ENCODE data around the gene CD72.
"Not testable (repeated sequence)": the region's sequence is repeated elsewhere in the genome, so short reads cannot be mapped to it uniquely, and the experiment has no call there.

Gene CD72

GRCh38 chr9:35649431-35650340 is 31.5 kb upstream of the CD72 start:
- peak; percentile 81 for DNase-seq

DNA sequence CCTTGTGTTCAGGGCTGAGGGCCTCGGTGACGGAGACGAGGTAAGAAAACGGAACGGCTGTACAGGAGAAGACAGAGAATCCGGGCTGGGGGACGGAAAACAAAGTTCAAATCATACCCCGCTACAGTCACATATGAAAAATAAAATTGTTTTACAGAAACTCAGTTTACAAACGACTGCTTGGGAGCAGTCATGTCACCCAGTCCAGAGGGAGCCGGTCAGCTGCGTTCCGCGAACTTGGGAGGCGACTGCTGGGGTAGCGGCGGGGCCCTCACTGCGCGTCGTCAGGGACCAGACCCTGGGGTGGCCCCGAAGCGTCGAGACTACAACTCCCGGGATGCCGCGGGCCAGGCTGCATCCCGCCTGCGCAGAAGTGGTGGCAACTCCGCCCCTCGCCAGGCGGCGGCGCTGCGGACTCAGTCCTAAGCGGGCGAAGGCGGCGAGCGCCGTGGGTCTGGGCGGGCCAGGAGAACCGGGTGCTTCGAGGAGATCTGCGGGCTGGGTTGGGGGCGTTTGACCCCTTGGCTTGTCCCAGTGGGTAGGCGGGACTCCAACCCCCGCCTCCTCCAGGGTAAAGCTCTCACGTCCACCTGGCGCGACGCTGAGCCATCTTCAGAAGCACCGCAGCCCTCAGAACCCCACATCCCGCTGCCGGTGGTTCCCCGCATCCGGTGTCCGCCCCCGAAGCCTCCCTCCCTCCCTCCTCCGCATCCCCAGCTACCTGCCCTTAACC is 28.5 kb upstream of the CD72 start:
- DNase-seq = peak; percentile 97

DNA sequence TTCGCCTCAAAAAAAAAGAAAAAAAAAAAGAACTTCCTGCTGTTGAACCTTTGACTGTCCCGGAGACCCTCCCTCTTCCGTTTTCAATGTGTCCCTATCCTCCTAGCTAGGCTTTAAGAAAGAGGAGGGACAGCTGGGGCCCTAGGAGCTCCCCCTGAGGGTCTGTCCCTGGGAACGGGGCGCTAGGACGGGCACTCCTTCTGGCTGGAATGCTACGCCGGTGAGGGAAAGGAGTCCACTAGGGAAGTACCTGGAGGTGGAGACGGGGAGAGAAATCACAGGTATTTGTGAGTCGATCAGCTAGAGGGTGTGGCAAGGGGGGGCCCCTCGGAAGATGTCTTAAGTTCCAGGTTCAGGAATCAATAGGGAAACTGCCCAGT is 27.9 kb upstream of the CD72 start:
- DNase-seq = no peak

GRCh38 chr9:35645736-35646135 is 27.5 kb upstream of the CD72 start:
- DNase-seq = peak; percentile 60

DNA sequence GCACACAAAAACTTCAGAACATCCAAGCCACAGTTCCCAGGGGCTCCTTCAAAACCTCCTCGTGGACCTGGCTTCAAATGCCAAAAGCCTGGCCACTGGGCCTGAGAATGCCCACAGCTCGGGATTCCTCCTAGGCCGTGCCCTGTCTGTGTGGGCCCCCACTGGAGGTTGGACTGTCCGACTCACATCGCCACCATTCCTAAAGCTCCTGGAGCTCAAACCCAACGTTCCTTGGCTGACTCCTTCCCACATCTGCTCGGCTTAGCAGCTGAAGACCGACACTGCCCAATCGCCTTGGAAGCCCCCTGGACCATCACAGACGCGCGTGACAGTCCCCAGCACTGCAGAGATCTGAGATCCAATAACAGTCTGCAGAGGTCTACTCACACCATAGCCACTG is 24.8 kb upstream of the CD72 start:
- DNase-seq = no peak

DNA sequence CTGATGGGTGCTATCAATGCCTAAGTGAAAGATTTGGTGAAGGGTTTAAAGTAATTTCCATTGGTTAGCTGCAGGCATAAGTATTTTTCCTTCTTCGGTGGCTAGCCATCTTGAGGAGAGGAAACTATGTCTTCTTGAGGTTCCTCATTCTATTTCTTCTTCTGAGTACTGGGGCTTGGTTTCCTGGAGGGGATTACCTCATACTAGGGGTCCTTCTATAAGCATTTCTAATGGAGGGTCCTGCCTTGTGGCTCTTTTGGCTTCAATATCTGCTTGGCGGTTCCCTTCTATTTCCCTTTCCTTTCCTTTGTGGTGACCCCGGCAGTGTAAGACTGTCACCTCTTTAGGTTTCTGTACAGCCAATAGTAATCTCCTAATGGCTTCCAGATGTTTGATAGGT is 23.3 kb upstream of the CD72 start:
- not testable (repeated sequence) for DNase-seq

DNA sequence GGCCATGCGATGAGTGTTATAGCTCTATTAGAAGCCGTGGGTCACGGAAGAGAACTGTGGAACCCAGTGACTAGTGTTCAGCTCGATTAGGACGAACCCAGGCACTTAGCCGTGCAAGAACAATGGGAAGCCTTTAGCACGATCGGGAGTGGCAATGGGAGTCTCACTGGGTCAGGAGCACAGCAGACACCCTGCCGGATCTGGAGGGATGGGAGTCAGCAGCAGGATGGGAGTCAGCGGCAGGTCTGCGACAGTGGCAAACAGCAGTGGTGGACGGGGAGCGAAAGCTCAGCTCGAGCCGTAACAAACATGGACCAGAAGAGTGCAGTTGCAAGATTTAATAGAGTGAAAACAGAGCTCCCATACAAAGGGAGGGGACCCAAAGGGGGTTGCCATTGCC is 22.2 kb upstream of the CD72 start:
- peak; percentile 44 for DNase-seq

DNA sequence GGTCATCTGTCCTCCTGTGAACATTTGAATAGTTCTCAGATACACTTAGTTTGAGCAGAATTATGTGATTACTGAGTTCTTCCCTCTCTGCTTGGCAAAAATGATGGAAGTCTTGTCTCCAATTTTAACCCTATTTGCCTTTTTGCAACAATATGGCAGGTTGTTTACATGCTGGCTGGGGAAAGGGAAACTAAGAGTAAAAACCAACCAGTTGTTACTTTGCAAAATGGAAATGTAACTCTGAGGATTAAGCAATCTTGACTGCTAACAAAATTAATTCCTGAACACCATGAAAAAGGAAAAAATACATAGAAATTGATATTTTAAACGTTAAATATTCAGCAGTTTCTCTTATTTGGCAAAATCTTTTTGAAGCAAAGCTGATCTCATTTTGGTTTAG is 21.4 kb upstream of the CD72 start:
- no peak for DNase-seq

- not testable (repeated sequence) for DNase-seq
These were observed 21.0 kb upstream of the CD72 start for GRCh38 chr9:35639225-35639624.

DNA sequence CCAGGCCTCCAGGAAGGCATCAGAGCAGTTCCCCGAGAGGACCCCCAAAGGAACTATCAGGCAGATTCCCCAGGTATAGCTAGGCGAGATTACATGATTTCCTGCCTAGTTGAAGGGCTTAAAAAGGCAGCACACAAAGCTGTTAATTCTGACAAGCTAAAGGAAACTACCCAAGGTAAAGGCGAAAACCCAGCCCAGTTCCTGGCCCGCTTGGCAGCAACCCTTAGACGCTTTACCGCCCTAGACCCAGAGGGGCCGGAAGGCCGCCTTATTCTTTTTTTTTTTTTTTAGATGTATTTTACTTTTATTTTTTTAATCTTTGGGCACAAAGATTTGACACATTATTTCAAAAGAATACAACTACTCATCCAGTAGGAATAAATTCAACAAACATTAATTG is 20.5 kb upstream of the CD72 start:
- DNase-seq = peak; percentile 62

- not testable (repeated sequence) for DNase-seq
These were observed 19.3 kb upstream of the CD72 start for GRCh38 chr9:35637427-35637955.

- not testable (repeated sequence) for DNase-seq
These were observed 18.6 kb upstream of the CD72 start for GRCh38 chr9:35636877-35637246.

DNA sequence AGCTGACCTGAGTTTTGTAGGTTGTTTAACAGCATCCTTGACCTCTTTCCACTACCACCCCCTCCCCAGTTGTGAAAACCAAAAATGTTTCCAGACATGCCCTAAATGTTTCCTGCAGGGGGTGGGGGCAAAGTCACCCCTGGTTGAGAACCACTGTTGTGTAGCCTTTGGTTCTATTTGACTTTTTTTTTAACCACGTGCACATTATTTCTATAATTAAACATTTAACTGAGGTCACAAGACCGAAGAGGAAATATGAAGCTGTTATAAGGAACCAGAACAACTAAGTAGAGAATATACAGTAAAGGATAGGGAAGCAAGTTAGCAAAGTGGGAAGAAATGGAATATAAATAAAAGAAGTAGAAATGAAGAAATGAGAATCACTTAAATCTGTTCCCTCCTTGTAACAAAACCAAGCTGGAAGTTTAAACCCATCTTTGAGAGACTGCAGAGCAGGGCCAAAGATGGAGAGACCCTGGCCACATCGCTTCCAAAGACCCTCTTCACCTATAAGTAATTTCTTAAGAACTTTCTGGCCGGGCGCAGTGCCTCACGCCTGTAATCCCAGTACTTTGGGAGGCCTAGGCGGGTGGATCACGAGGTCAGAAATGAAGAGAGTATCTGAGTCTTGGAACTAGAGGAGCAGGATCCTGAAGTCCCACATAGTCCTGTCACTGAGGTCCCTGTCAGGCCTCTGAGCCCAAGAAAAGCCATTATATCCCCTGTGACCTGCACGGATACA is 18.1 kb upstream of the CD72 start:
- peak; percentile 27 for DNase-seq

GRCh38 chr9:35635730-35636129 is 17.5 kb upstream of the CD72 start:
- DNase-seq = no peak

GRCh38 chr9:35629597-35629996 is 11.4 kb upstream of the CD72 start:
- peak; percentile 42 for DNase-seq

DNA sequence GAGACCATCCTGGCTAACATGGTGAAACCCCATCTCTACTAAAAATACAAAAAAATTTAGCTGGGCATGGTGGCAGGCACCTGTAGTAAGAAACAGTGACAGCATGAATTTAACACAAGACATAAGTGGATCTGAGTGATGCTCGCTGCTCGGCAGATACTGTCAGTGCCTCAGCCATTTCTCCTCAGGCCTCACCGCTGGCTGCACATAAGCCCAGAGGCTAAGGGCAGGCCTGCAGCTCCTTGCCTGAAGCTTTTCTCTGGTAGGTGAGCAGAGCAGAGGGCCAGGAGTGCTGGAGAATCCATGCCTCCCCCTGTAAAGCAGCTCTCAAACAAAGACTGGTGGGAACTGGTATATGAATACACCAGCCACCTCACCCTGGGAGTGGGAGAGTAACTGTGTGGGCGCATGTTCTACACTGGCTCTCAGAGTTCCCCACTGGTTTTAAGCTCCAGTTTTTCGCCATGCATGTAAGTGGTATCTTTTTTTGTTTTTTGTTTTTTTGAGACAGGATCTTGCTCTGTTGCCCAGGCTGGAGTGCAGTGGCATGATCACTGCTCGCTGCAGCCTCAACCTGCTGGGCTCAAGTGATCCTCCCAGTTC is 10.3 kb upstream of the CD72 start:
- DNase-seq = peak; percentile 17

GRCh38 chr9:35627575-35627974 is 9.4 kb upstream of the CD72 start:
- peak; percentile 10 for DNase-seq

DNA sequence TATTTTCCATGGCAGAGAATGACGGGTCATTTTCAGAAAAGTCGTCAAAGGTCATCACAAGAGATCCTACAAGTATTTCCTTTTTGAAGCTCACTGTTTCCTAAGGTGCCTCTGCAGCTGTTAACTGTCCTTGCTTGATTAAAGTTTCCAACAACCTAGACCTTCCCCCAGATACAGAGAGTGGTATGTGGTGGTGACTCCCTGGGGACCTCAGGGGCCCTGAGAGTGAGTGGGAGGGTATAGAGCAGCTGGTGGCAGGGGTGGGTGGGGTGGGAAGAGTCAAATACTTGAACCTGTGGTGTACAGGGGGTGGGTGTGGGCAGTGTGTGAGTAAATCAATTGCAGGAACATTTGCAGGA is 1.6 kb upstream of the CD72 start:
- DNase-seq = no peak

DNA sequence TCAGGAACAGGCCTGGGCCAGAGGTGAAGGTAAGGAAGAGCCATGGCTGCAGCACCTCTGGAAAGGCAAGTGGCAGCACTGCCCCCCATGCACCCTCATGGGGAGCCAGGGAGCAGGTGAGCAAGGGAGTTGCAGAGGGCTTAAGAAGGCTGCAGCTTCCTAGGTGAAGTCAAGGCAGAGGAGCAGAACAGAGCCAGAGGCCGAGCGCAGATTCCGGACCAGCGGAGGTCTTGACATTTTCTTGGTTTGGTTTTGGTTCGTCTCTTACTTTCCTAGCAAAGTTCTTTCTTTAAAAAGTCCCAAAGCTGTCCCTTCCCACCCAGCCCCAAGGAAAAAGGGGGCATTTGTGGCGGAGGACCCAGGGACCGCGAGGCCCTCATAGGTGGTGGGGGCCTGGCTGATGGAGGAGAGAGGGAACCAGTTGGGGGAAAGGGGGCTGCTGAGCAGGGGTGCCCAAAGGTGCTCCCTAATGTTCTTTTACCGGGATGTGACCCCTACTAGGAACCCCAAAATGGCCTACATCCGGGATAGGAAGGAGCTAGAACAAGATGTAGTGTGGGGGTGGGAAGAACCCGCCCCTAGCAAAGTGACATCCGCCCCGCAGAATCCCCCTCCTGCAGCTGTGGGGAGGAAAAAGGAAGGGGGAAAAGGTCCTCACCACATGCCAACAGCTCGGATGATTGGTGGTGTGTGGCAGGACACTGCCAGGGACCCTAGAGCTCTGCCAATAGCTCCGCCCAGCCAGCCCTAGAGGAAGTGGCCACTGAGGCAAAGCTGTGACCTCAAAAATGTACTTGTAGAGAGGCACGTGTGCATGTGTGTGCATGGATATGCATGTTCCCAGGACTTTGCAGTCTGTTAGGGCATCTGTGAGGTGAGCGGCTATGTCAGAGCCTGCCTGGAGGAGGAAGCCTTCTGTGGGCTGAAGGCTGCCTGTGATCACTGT is 914 bp upstream of the CD72 start:
- no peak for DNase-seq

DNA sequence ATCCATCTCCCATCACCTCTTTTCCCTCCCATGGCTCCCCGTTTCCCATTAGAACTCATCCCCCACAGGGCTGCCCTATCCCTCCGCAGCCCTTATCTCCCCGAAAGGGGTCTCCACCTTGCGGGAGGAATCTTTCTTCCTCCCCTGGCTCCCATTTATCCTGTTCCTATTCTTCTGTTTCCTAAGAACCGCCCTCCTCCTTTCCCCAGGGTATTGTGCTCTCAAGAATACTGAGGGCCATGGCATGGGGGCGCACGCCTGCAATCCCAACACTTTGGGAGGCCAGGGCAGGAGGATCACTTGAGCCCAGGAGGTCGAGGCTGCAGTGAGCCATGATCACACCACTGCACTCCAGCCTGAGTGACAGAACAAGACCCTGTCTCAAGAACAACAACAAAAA is 665 bp downstream of the CD72 start:
- DNase-seq = no peak

- peak; percentile 87 for DNase-seq
These were observed 1.3 kb downstream of the CD72 start for GRCh38 chr9:35616681-35617459.
